Measurements from ENCODE around the gene MSANTD4.
"Not testable (repeated sequence)": the region's sequence is repeated elsewhere in the genome, so short reads cannot be mapped to it uniquely, and the experiment has no call there.

MSANTD4 gene

GRCh38 chr11:106014620-106015019 is 7.4 kb downstream of the MSANTD4 start:
- DNase-seq (ENCODE audit: insufficient read length, low spot score) (no peak), FAIRE-seq (no peak)

GRCh38 chr11:106014035-106014434 is 8.0 kb downstream of the MSANTD4 start:
- DNase-seq (ENCODE audit: insufficient read length, low spot score) (no peak), FAIRE-seq (no peak)

GRCh38 chr11:106012744-106013143 is 9.3 kb downstream of the MSANTD4 start:
- FAIRE-seq (no peak), DNase-seq (ENCODE audit: insufficient read length, low spot score) (no peak)

- FAIRE-seq (no peak), DNase-seq (ENCODE audit: insufficient read length, low spot score) (no peak)
These were observed 10.6 kb downstream of the MSANTD4 start for GRCh38 chr11:106011481-106011880.

- FAIRE-seq; DNase-seq (ENCODE audit: insufficient read length, low spot score): not testable (repeated sequence)
These were observed 18.9 kb downstream of the MSANTD4 start for GRCh38 chr11:106003094-106003493.

- DNase-seq (ENCODE audit: insufficient read length, low spot score) (no peak), FAIRE-seq (no peak)
These were observed 20.6 kb downstream of the MSANTD4 start for GRCh38 chr11:106001304-106002012.

GRCh38 chr11:105991888-105992287 is 30.2 kb downstream of the MSANTD4 start:
- no peak for DNase-seq (ENCODE audit: insufficient read length, low spot score)
- FAIRE-seq: no peak

GRCh38 chr11:105989124-105989523 is 32.9 kb downstream of the MSANTD4 start:
- DNase-seq (ENCODE audit: insufficient read length, low spot score) (no peak), FAIRE-seq (no peak)

- FAIRE-seq: peak; percentile 4
- no peak for DNase-seq (ENCODE audit: insufficient read length, low spot score)
These were observed 33.8 kb downstream of the MSANTD4 start for GRCh38 chr11:105988197-105988596.

GRCh38 chr11:105986554-105986953 is 35.5 kb downstream of the MSANTD4 start:
- FAIRE-seq: no peak
- DNase-seq (ENCODE audit: insufficient read length, low spot score): no peak

- no peak for DNase-seq (ENCODE audit: insufficient read length, low spot score)
- FAIRE-seq: no peak
These were observed 41.9 kb downstream of the MSANTD4 start for GRCh38 chr11:105979997-105980703.

GRCh38 chr11:105975128-105975527 is 46.9 kb downstream of the MSANTD4 start:
- no peak for FAIRE-seq
- no peak for DNase-seq (ENCODE audit: insufficient read length, low spot score)

GRCh38 chr11:105969756-105970155 is 52.3 kb downstream of the MSANTD4 start:
- FAIRE-seq (no peak), DNase-seq (ENCODE audit: insufficient read length, low spot score) (no peak)

GRCh38 chr11:105968021-105968697 is 53.9 kb downstream of the MSANTD4 start:
- DNase-seq (ENCODE audit: insufficient read length, low spot score) (no peak), FAIRE-seq (no peak)

GRCh38 chr11:105960252-105961245 is 61.5 kb downstream of the MSANTD4 start:
- DNase-seq (ENCODE audit: insufficient read length, low spot score) (no peak), FAIRE-seq (no peak)

Data from GM19239 (cell line).